Osteocyte (in vitro differentiated cells): ENCODE measurements around the gene PPDPF. TPM values are rescaled to one million over a fixed set of nuclear protein-coding genes. Genes with fewer than 3 reads are reported as not detected.

Experiments used
- DNase-seq: peaks from one replicate; pipeline ENCODE4 v3.0.0; 2021; ENCODE audit warnings: mixed read lengths; ENCODE audit not compliant: unreplicated experiment; ENCODE audit errors: extremely low spot score
- H3K27ac Mint-ChIP-seq: one replicate; pipeline ENCODE4 v1.8.0; 2021; ENCODE audit warnings: mild to moderate bottlenecking, mixed read lengths; ENCODE audit not compliant: unreplicated experiment
- H3K27me3 Mint-ChIP-seq: one replicate; pipeline ENCODE4 v1.8.0; 2021; ENCODE audit warnings: mixed read lengths; ENCODE audit not compliant: unreplicated experiment
- H3K36me3 Mint-ChIP-seq: one replicate; pipeline ENCODE4 v1.8.0; 2021; ENCODE audit warnings: mixed read lengths; ENCODE audit not compliant: unreplicated experiment
- H3K4me1 Mint-ChIP-seq: one replicate; pipeline ENCODE4 v1.8.0; 2021; ENCODE audit warnings: mixed read lengths; ENCODE audit not compliant: unreplicated experiment
- H3K4me3 Mint-ChIP-seq: one replicate; pipeline ENCODE4 v1.8.0; 2021; ENCODE audit warnings: mild to moderate bottlenecking, moderate library complexity, mixed read lengths; ENCODE audit not compliant: unreplicated experiment
- H3K9me3 Mint-ChIP-seq: one replicate; pipeline ENCODE4 v1.8.0; 2021; ENCODE audit warnings: mixed read lengths; ENCODE audit not compliant: unreplicated experiment
- CTCF ChIP-seq: fragments of 200-600 bp; sonication (generic); IDR thresholded peaks from 2 replicates; pipeline ENCODE4 v1.5.0; 2021; ENCODE audit warnings: antibody characterized with exemption, mild to moderate bottlenecking, moderate library complexity
- total RNA-seq: library from RNA; stranded (reverse); gene quantifications from 2 replicates; pipeline ENCODE4 v1.2.1, GENCODE V29; 2021

PPDPF gene
- total RNA-seq, 1 donor from 2014 or later, result 239 TPM

GRCh38 chr20:63484236-63484635, 36.3 kb upstream of the PPDPF start:
- peaks cover 9% of the 10 kb centered on the region for H3K4me1 Mint-ChIP-seq
- no peaks in the 10 kb centered on the region for H3K9me3 Mint-ChIP-seq
- H3K4me3 Mint-ChIP-seq, result no peak overlapping the region
- no peak for DNase-seq
- TF ChIP-seq CTCF, result no peak
- H3K27ac Mint-ChIP-seq, result no peak overlapping the region
- no peaks in the 10 kb centered on the region for H3K36me3 Mint-ChIP-seq
- peaks cover 17% of the 10 kb centered on the region for H3K27me3 Mint-ChIP-seq

GRCh38 chr20:63484651-63485403, 35.7 kb upstream of the PPDPF start:
- Mint-ChIP-seq H3K4me1 (peaks cover 9% of the 10 kb centered on the region), H3K9me3 (no peaks in the 10 kb centered on the region), H3K4me3 (no peak overlapping the region), H3K27ac (no peak overlapping the region), H3K27me3 (peaks cover 17% of the 10 kb centered on the region), H3K36me3 (no peaks in the 10 kb centered on the region)
- no peak for DNase-seq
- no peak for TF ChIP-seq CTCF

GRCh38 chr20:63486300-63486855, 34.2 kb upstream of the PPDPF start:
- DNase-seq, result no peak
- no peak for TF ChIP-seq CTCF
- H3K27me3 Mint-ChIP-seq, result peaks cover 17% of the 10 kb centered on the region
- H3K36me3 Mint-ChIP-seq, result no peaks in the 10 kb centered on the region
- peaks cover 9% of the 10 kb centered on the region for H3K4me1 Mint-ChIP-seq
- no peaks in the 10 kb centered on the region for H3K9me3 Mint-ChIP-seq
- H3K27ac Mint-ChIP-seq, result no peak overlapping the region
- H3K4me3 Mint-ChIP-seq, result no peak overlapping the region

- no peak for DNase-seq
- H3K27me3 Mint-ChIP-seq, result peaks cover 15% of the 10 kb centered on the region
- no peaks in the 10 kb centered on the region for H3K36me3 Mint-ChIP-seq
- H3K9me3 Mint-ChIP-seq, result no peaks in the 10 kb centered on the region
- H3K4me1 Mint-ChIP-seq, result peaks cover 7% of the 10 kb centered on the region
- no peak overlapping the region for H3K4me3 Mint-ChIP-seq
- no peak overlapping the region for H3K27ac Mint-ChIP-seq
- no peak for TF ChIP-seq CTCF
These were observed 33.3 kb upstream of the PPDPF start for GRCh38 chr20:63487116-63487764.

GRCh38 chr20:63487781-63488241, 32.8 kb upstream of the PPDPF start:
- H3K4me1 Mint-ChIP-seq, result peaks cover 2% of the 10 kb centered on the region
- H3K4me3 Mint-ChIP-seq, result no peak overlapping the region
- no peak overlapping the region for H3K27ac Mint-ChIP-seq
- DNase-seq, result no peak
- H3K9me3 Mint-ChIP-seq, result no peaks in the 10 kb centered on the region
- TF ChIP-seq CTCF, result no peak
- H3K36me3 Mint-ChIP-seq, result no peaks in the 10 kb centered on the region
- peaks cover 13% of the 10 kb centered on the region for H3K27me3 Mint-ChIP-seq
